GM10248 (cell line): Measurements from ENCODE around the gene TAF11L10.
"Not testable (repeated sequence)": the region's sequence is repeated elsewhere in the genome, so short reads cannot be mapped to it uniquely, and the experiment has no call there.

ENCODE experiments used
- CTCF ChIA-PET: fragments of 300-600 bp; sonication (Branson Sonifier 250); formaldehyde crosslinking; extraction: SDS; loops from one replicate; lab custom pipeline; 2021; ENCODE audit warnings: antibody characterized with exemption; lab: Yijun Ruan, JAX
- POLR2A ChIA-PET: fragments of 350-650 bp; sonication (Branson Sonifier 250); formaldehyde crosslinking; extraction: SDS; loops from one replicate; lab custom pipeline; 2020; ENCODE audit warnings: antibody characterized with exemption; lab: Yijun Ruan, JAX
- DNase-seq: peaks from one replicate; pipeline ENCODE4 v3.0.0; 2012; ENCODE audit errors: extremely low spot score
- CTCF ChIP-seq: IDR thresholded peaks from 2 replicates; pipeline ENCODE4 v1.5.1; 2012; ENCODE audit warnings: mild to moderate bottlenecking, low read depth; ENCODE audit errors: extremely low read depth, missing control alignments, control extremely low read depth

TAF11L10 gene

GRCh38 chr5:17597728-17598127, at the start of gene TAF11L10:
TAF11L10 (minus strand) TSS chr5:17597828.
- DNase-seq, POLR2A ChIA-PET, CTCF ChIA-PET: not testable (repeated sequence)

- no peak for DNase-seq
- ChIA-PET POLR2A (no interaction called here), CTCF (no interaction called here)
- TF ChIP-seq CTCF, result no peak
These were observed 36.5 kb upstream of the TAF11L10 start, which contains the start of gene TAF11L14 for GRCh38 chr5:17634160-17634559. TAF11L14 (plus strand) TSS chr5:17634460.

- POLR2A ChIA-PET, DNase-seq, CTCF ChIA-PET: not testable (repeated sequence)
These were observed 34.2 kb upstream of the TAF11L10 start, which contains the start of gene TAF11L13 for GRCh38 chr5:17631788-17632187. TAF11L13 (plus strand) TSS chr5:17632088.

- no peak for TF ChIP-seq CTCF
- ChIA-PET POLR2A (no interaction called here), CTCF (no interaction called here)
- no peak for DNase-seq
These were observed 28.1 kb upstream of the TAF11L10 start for GRCh38 chr5:17625686-17626085.

GRCh38 chr5:17620627-17621026, 23.0 kb upstream of the TAF11L10 start:
- no peak for TF ChIP-seq CTCF
- ChIA-PET CTCF (interaction anchor here (1.2 to 1.5 kb wide), 2 partner anchors 14 to 24 kb away, joined by 3 to 4 read pairs; no protein-coding TSS in a partner anchor), POLR2A (no interaction called here)
- DNase-seq, result no peak

GRCh38 chr5:17619354-17619753, 21.7 kb upstream of the TAF11L10 start:
- POLR2A ChIA-PET, result no interaction called here
- TF ChIP-seq CTCF, result no peak
- CTCF ChIA-PET, result no interaction called here
- no peak for DNase-seq

GRCh38 chr5:17614872-17615605, 17.4 kb upstream of the TAF11L10 start:
- ChIA-PET POLR2A (no interaction called here), CTCF (no interaction called here)
- no peak for TF ChIP-seq CTCF
- DNase-seq, result no peak

- DNase-seq, POLR2A ChIA-PET, CTCF ChIA-PET: not testable (repeated sequence)
These were observed 12.5 kb upstream of the TAF11L10 start, which contains the start of gene TAF11L12 for GRCh38 chr5:17610092-17610491. TAF11L12 (plus strand) TSS chr5:17610392.

GRCh38 chr5:17607461-17607860, 9.8 kb upstream of the TAF11L10 start:
- POLR2A ChIA-PET, CTCF ChIA-PET, DNase-seq: not testable (repeated sequence)
